ENCODE measurements around the gene TMEM233. TPM values are rescaled to one million over a fixed set of nuclear protein-coding genes. Genes with fewer than 3 reads are reported as not detected.
A peak's percentile ranks its signal among the peaks of the same experiment; 100 is the strongest.

The TMEM233 gene
- total and polyA plus RNA-seq, 12 donors, result 0.17 to 1.0 (median 0.53) TPM; not detected in 2

DNA sequence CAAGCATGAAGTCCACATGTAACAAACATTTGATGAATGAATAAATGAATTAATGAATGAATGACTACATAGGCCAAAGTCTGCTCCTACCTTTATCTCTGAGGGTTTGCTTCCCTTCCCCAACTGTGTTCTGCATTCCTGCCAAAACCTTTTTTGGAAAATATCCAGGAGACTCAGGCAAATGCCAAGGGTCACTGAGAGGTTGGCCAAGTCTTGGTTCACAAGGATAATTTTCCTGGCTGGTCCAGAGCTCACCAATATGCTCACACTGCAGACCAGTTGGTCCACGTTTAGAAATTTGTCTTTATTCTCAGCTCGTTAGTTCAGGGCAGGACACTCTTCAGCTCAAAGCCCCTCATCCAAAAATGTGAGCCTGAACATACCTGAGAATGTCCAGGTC lies 10.2 kb downstream of the TMEM233 start:
- WGBS, 4 donors, result 26 to 39% (median 34%) methylated on average over 2 of the region's 2 CpGs
- Histone ChIP-seq H3K27ac (no peak overlapping the region), H3K27me3 (no peaks in the 10 kb centered on the region), H3K9me3 (replicated peaks in 1 of 3) (no peaks in the 10 kb centered on the region), H3K4me1 (replicated peaks in 1 of 2) (no peaks in the 10 kb centered on the region), H3K36me3 (replicated peaks in 1 of 2) (no peaks in the 10 kb centered on the region), H3K4me3 (no peak overlapping the region)
- DNase-seq, result peak in 1 of 7 donors; percentile 7
- intact Hi-C loops (cut with DNase I), result no loop called here
- no peak for TF ChIP-seq POLR2A (IDR thresholded peaks at IDR 0.05)
- TF ChIP-seq, protein P1, sequence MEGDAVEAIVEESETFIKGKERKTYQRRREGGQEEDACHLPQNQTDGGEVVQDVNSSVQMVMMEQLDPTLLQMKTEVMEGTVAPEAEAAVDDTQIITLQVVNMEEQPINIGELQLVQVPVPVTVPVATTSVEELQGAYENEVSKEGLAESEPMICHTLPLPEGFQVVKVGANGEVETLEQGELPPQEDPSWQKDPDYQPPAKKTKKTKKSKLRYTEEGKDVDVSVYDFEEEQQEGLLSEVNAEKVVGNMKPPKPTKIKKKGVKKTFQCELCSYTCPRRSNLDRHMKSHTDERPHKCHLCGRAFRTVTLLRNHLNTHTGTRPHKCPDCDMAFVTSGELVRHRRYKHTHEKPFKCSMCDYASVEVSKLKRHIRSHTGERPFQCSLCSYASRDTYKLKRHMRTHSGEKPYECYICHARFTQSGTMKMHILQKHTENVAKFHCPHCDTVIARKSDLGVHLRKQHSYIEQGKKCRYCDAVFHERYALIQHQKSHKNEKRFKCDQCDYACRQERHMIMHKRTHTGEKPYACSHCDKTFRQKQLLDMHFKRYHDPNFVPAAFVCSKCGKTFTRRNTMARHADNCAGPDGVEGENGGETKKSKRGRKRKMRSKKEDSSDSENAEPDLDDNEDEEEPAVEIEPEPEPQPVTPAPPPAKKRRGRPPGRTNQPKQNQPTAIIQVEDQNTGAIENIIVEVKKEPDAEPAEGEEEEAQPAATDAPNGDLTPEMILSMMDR (IDR thresholded peaks at IDR 0.05), result no peak

DNA sequence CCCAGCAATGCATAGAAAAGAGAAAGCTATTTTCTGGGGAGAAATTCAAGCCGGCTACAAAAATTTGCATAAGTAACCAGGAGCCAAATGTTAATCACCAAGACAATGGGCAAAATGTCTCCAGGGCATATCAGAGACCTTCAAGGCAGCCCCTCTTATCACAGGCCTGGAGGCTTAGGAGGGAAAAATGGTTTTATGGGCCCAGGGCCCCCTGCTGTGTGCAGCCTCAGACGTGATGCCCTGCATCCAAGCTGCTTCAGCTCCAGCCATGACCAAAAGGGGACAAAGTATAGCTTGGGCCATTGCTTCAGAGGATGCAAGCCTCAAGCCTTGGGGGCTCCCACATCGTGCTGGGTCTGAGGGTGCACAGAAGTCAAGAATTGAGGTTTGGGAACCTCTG lies 15.8 kb downstream of the TMEM233 start:
- WGBS, 4 donors, result 67 to 76% (median 70%) methylated on average over 3 of the region's 3 CpGs
- DNase-seq, result no peak
- TF ChIP-seq, protein P1 (IDR thresholded peaks at IDR 0.05), result no peak
- no peak for TF ChIP-seq POLR2A (IDR thresholded peaks at IDR 0.05)
- intact Hi-C loops (cut with DNase I), result no loop called here
- H3K4me1 ChIP-seq (replicated peaks in 1 of 2), result no peaks in the 10 kb centered on the region
- H3K27ac ChIP-seq, result no peak overlapping the region
- H3K9me3 ChIP-seq (replicated peaks in 1 of 3), result no peaks in the 10 kb centered on the region
- no peaks in the 10 kb centered on the region for H3K36me3 ChIP-seq (replicated peaks in 1 of 2)
- no peak overlapping the region for H3K4me3 ChIP-seq
- no peaks in the 10 kb centered on the region for H3K27me3 ChIP-seq

DNA sequence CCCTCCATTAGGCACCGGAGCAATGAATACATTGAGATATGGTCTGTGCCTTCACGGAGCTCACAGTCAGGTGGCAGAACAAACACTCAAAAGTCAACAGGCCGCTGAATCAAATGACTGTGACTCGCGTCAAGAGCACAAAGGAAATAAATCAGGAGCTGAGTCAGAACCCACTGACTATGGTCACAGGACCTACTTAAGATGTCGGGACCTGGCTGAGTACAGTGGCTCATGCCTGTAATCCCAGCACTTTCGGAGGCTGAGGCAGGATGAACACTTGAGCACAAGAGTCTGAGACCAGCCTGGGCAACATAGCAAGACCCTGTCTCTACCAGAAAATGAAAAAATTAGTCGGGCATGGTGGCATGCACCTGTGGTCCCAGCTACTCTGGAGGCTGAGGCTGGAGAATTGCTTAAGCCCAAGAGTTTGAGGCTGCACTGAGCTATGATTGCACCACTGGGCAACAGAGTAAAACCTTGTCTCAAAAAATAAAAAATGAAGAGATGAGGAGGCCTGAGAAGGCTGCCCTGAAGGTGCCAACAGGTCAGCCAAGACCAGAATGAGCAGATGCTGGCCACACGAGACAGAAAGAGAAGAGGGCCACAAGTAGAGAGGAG lies 19.9 kb downstream of the TMEM233 start:
- H3K27ac ChIP-seq, result no peak overlapping the region
- no peaks in the 10 kb centered on the region for H3K4me1 ChIP-seq (replicated peaks in 1 of 2)
- WGBS, 4 donors, result 49 to 72% (median 65%) methylated on average over 9 of the region's 9 CpGs
- intact Hi-C loops (cut with DNase I), result no loop called here
- no peaks in the 10 kb centered on the region for H3K9me3 ChIP-seq (replicated peaks in 1 of 3)
- H3K27me3 ChIP-seq, result no peaks in the 10 kb centered on the region
- no peak overlapping the region for H3K4me3 ChIP-seq
- no peak for TF ChIP-seq POLR2A (IDR thresholded peaks at IDR 0.05)
- TF ChIP-seq, protein P1 (IDR thresholded peaks at IDR 0.05), result no peak
- peak in 3 of 7 donors; percentile 9 to 44 (median 23) for DNase-seq
- H3K36me3 ChIP-seq (replicated peaks in 1 of 2), result no peaks in the 10 kb centered on the region

DNA sequence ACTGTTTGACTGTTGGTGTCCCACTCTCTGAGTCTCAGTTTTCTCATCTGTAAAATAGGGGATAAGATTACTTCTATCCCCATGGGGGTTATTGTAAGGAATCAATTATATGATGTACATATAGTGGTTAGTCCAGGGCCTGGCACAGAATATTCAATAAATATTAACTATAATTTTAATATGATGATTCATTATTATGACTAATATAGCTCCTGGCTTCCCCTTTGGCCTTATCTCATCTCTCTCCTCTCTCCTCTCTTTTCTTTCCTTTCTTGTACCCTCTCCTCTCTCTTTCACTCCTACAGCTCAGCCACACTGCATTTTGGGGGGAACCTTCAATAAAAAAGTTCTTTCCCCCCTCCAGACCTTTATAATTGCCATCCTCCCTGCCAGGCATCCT lies 21.1 kb downstream of the TMEM233 start:
- intact Hi-C loops (cut with DNase I), result no loop called here
- Histone ChIP-seq H3K9me3 (replicated peaks in 1 of 3) (no peaks in the 10 kb centered on the region), H3K36me3 (replicated peaks in 1 of 2) (no peaks in the 10 kb centered on the region), H3K27ac (no peak overlapping the region), H3K27me3 (no peaks in the 10 kb centered on the region), H3K4me1 (replicated peaks in 1 of 2) (no peaks in the 10 kb centered on the region), H3K4me3 (no peak overlapping the region)
- no peak for TF ChIP-seq POLR2A (IDR thresholded peaks at IDR 0.05)
- TF ChIP-seq, protein P1 (IDR thresholded peaks at IDR 0.05), result no peak
- DNase-seq, result no peak

Measured in adrenal gland (tissue), 12 donors.